Measurements from ENCODE around the gene PKP2. TPM values are rescaled to one million over a fixed set of nuclear protein-coding genes. Genes with fewer than 3 reads are reported as not detected.
A peak's percentile ranks its signal among the peaks of the same experiment; 100 is the strongest.

The PKP2 gene
- total and polyA plus RNA-seq, 9 of the 15 experiments (the other 6 are each of a cell fraction or from before 2014, with no cell fraction given): 1.6 to 4.2 (median 2.8) TPM

GRCh38 chr12:32843528-32844095 lies 53.0 kb downstream of the PKP2 start:
- intact Hi-C loops (cut with micrococcal nuclease) (no loop called here), in situ Hi-C loops (cut with MboI) (no loop called here)
- CTCF ChIA-PET (ENCODE audit: low intra/inter-chr PET ratio): no interaction called here
- TF ChIP-seq TAF15 (IDR thresholded peaks at IDR 0.05; ENCODE audit: low read depth, low read length) (no peak), CEBPB (tag; IDR thresholded peaks at IDR 0.05) (peak; percentile 62), XRCC4 (IDR thresholded peaks at IDR 0.05; ENCODE audit: extremely low read depth, insufficient read depth, insufficient read length) (no peak), DMBX1 (CRISPR knock-in tag; IDR thresholded peaks at IDR 0.05; ENCODE audit: borderline replicate concordance) (no peak)
- ATAC-seq (no peak), FAIRE-seq (no peak), DNase-seq (ENCODE audit: extremely low read depth in 1 of 4, low spot score in 3 of 4) (no peak)
- Histone ChIP-seq H3K4me1 (replicated peaks in 1 of 2; ENCODE audit: control insufficient read depth in 2 of 2, insufficient read depth in 2 of 2, low read length in 2 of 2) (no peaks in the 10 kb centered on the region), H3K27me3 (ENCODE audit: control insufficient read depth in 2 of 2, insufficient read depth in 2 of 2, low read length in 2 of 2) (no peaks in the 10 kb centered on the region; a peak in 1 of 5 replicates), H3K4me2 (ENCODE audit: insufficient read depth, low read length) (no peak overlapping the region), H3K9me1 (ENCODE audit: control insufficient read depth, insufficient read depth, low read length) (no peaks in the 10 kb centered on the region), H3K36me3 (ENCODE audit: control insufficient read depth, insufficient read depth, low read length) (no peaks in the 10 kb centered on the region), H4K20me1 (replicated peaks; ENCODE audit: control insufficient read depth, insufficient read depth, low read length) (no peaks in the 10 kb centered on the region), H2AFZ (ENCODE audit: low read depth, low read length) (no peak overlapping the region), H3K4me3 (no peak overlapping the region), H3K9ac (ENCODE audit: insufficient read depth in 1 of 2, low read depth in 2 of 2, low read length in 2 of 2) (no peak overlapping the region), H3K27ac (ENCODE audit: extremely low read depth, low read depth, low read length) (no peak overlapping the region), H3K79me2 (ENCODE audit: control insufficient read depth, insufficient read depth, low read length) (no peaks in the 10 kb centered on the region), H3K9me3 (replicated peaks; ENCODE audit: control insufficient read depth, insufficient read depth, low read depth, low read length) (no peaks in the 10 kb centered on the region)
- no TSS peak for BruUV-seq (replicated peaks)
- POLR2A ChIA-PET: no interaction called here

- no peak overlapping the region for H2AFZ ChIP-seq (ENCODE audit: low read depth, low read length)
- H3K4me2 ChIP-seq (ENCODE audit: insufficient read depth, low read length): no peak overlapping the region
- no peaks in the 10 kb centered on the region for H3K9me1 ChIP-seq (ENCODE audit: control insufficient read depth, insufficient read depth, low read length)
- intact Hi-C loops (cut with micrococcal nuclease) (no loop called here), in situ Hi-C loops (cut with MboI) (no loop called here)
- ChIA-PET POLR2A (no interaction called here), CTCF (ENCODE audit: low intra/inter-chr PET ratio) (no interaction called here)
- no peak overlapping the region for H3K27ac ChIP-seq (ENCODE audit: extremely low read depth, low read depth, low read length)
- no peak overlapping the region for H3K4me3 ChIP-seq
- no peaks in the 10 kb centered on the region for H3K4me1 ChIP-seq (replicated peaks in 1 of 2; ENCODE audit: control insufficient read depth in 2 of 2, insufficient read depth in 2 of 2, low read length in 2 of 2)
- 21% methylated on average over 4 of the region's 4 CpGs for WGBS (ENCODE audit: insufficient coverage, low coverage, missing lambda C conversion rate)
- H3K36me3 ChIP-seq (ENCODE audit: control insufficient read depth, insufficient read depth, low read length): no peaks in the 10 kb centered on the region
- no peak for DNase-seq (ENCODE audit: extremely low read depth in 1 of 4, low spot score in 3 of 4)
- H3K9me3 ChIP-seq (replicated peaks; ENCODE audit: control insufficient read depth, insufficient read depth, low read depth, low read length): no peaks in the 10 kb centered on the region
- ATAC-seq: no peak
- no TSS peak for BruUV-seq (replicated peaks)
- no peaks in the 10 kb centered on the region; a peak in 1 of 5 replicates for H3K27me3 ChIP-seq (ENCODE audit: control insufficient read depth in 2 of 2, insufficient read depth in 2 of 2, low read length in 2 of 2)
- no peak for FAIRE-seq
- no peak overlapping the region for H3K9ac ChIP-seq (ENCODE audit: insufficient read depth in 1 of 2, low read depth in 2 of 2, low read length in 2 of 2)
- no peaks in the 10 kb centered on the region for H3K79me2 ChIP-seq (ENCODE audit: control insufficient read depth, insufficient read depth, low read length)
- no peaks in the 10 kb centered on the region for H4K20me1 ChIP-seq (replicated peaks; ENCODE audit: control insufficient read depth, insufficient read depth, low read length)
- TF ChIP-seq ZNF224 (CRISPR knock-in tag; IDR thresholded peaks at IDR 0.05): no peak
- no peak for TF ChIP-seq CREB5 (CRISPR knock-in tag; IDR thresholded peaks at IDR 0.05)
- TF ChIP-seq ZNF445 (CRISPR knock-in tag; IDR thresholded peaks at IDR 0.05; ENCODE audit: low read depth): no peak
- no peak for TF ChIP-seq TCF7 (IDR thresholded peaks at IDR 0.05; ENCODE audit: borderline replicate concordance)
- TF ChIP-seq KLF1 (tag; IDR thresholded peaks at IDR 0.05): no peak
- no peak for TF ChIP-seq NR0B1 (IDR thresholded peaks at IDR 0.05; ENCODE audit: partially characterized antibody)
- no peak for TF ChIP-seq MLX (CRISPR knock-in tag; conservative IDR thresholded peaks at IDR 0.05)
- no peak for TF ChIP-seq KLF10 (CRISPR knock-in tag; IDR thresholded peaks at IDR 0.05)
- TF ChIP-seq SAP30 (IDR thresholded peaks at IDR 0.05; ENCODE audit: borderline replicate concordance, insufficient read depth, low read depth, low read length, poor library complexity, severe bottlenecking): no peak
- no peak for TF ChIP-seq E2F3 (CRISPR knock-in tag; IDR thresholded peaks at IDR 0.05)
Measured at GRCh38 chr12:32841061-32841460, 55.5 kb downstream of the PKP2 start.
